ENCODE measurements around the gene SMIM24.

Gene SMIM24

GRCh38 chr19:3474614-3475013 lies 5.7 kb downstream of the SMIM24 start:
- no peak for DNase-seq (ENCODE audit: extremely low read depth, low read depth)
- no peak for TF ChIP-seq CTCF (IDR thresholded peaks at IDR 0.05; ENCODE audit: low read depth, low read length)

- DNase-seq (ENCODE audit: extremely low read depth, low read depth), result no peak
- no peak for TF ChIP-seq CTCF (IDR thresholded peaks at IDR 0.05; ENCODE audit: low read depth, low read length)
Measured at GRCh38 chr19:3474010-3474409, 6.3 kb downstream of the SMIM24 start.

- peak; percentile 88 for TF ChIP-seq CTCF (IDR thresholded peaks at IDR 0.05; ENCODE audit: low read depth, low read length)
- DNase-seq (ENCODE audit: extremely low read depth, low read depth), result no peak
Measured at GRCh38 chr19:3471954-3472655, 8.2 kb downstream of the SMIM24 start.

GRCh38 chr19:3470500-3471128 lies 9.7 kb downstream of the SMIM24 start:
- DNase-seq (ENCODE audit: extremely low read depth, low read depth), result no peak
- TF ChIP-seq CTCF (IDR thresholded peaks at IDR 0.05; ENCODE audit: low read depth, low read length), result no peak

GRCh38 chr19:3469638-3470499 lies 10.5 kb downstream of the SMIM24 start:
- no peak for DNase-seq (ENCODE audit: extremely low read depth, low read depth)
- no peak for TF ChIP-seq CTCF (IDR thresholded peaks at IDR 0.05; ENCODE audit: low read depth, low read length)

GRCh38 chr19:3468211-3468610 lies 12.1 kb downstream of the SMIM24 start:
- no peak for TF ChIP-seq CTCF (IDR thresholded peaks at IDR 0.05; ENCODE audit: low read depth, low read length)
- no peak for DNase-seq (ENCODE audit: extremely low read depth, low read depth)
